ENCODE data around the gene POLE.

POLE gene

DNA sequence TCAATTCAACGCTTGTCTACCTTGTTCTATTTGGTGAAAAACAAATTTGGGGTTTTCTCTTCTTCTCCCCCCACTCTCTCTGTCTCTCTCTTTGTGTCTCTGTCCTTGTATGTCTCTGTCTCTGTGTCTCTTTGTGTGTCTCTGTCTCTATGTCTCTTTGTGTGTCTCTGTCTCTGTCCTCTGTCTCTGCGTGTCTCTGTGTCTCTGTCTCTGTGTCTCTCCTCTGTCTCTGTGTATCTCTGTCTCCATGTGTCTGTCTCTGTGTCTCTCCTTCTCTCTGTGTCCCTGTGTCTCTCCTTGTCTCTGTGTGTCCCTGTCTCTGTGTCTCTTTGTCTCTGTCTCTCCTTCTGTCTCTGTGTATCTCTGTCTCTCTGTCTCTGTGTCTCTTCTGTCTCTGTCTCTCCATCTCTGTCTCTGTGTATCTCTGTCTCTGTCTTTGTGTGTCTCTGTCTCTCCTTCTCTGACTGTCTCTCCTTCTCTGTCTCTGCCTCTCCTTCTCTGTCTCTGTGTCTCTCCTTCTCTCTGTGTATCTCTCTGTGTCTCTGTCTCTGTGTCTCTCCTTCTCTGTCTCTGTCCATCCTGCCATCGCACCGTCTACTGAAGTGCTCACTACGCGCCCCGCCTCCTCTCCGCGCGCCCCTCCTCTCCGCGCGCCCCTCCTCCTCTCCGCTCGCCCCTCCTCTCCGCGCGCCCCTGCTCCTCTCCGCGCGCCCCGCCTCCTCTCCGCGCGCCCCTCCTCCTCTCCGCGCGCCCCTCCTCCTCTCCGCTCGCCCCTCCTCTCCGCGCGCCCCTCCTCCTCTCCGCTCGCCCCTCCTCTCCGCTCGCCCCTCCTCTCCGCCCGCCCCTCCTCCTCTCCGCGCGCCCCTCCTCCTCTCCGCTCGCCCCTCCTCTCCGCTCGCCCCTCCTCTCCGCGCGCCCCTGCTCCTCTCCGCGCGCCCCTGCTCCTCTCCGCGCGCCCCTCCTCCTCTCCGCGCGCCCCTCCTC is 89.5 kb downstream of the POLE start:
- Histone ChIP-seq H3K9me3 (ENCODE audit: control insufficient read depth, insufficient read depth, low read depth, low read length) (no peaks in the 10 kb centered on the region), H3K27ac (ENCODE audit: extremely low read depth, low read depth, low read length) (no peak overlapping the region), H3K36me3 (ENCODE audit: control insufficient read depth in 2 of 2, insufficient read depth in 1 of 2, low read length in 2 of 2) (no peaks in the 10 kb centered on the region), H3K4me1 (ENCODE audit: control insufficient read depth, insufficient read depth, low read length) (0 out of 2 replicates have a peak, but pooled peaks cover 3% of the 10 kb centered on the region), H3K4me3 (ENCODE audit: low read depth, low read length) (peak overlapping the region; percentile 44)
- POLR2A ChIA-PET, result no interaction called here
- CTCF ChIA-PET, result interaction anchor here (0.6 to 2.1 kb wide), 3 partner anchors 35 to 183 kb away, joined by 3 to 9 read pairs (median 7); no protein-coding TSS in a partner anchor
- TF ChIP-seq ZNF549 (tag by site-specific recombination; IDR thresholded peaks at IDR 0.05), result no peak
- TF ChIP-seq ZNF221 (tag by site-specific recombination; IDR thresholded peaks at IDR 0.05; ENCODE audit: borderline replicate concordance), result no peak
- TF ChIP-seq KLF9 (tag by site-specific recombination; IDR thresholded peaks at IDR 0.05; ENCODE audit: low read depth), result peak; percentile 45
- TF ChIP-seq ZNF548 (tag by site-specific recombination; IDR thresholded peaks at IDR 0.05), result peak; percentile 30; the same call in 1 of the 2 replicates
- TF ChIP-seq YY2 (tag by site-specific recombination; IDR thresholded peaks at IDR 0.05), result peak; percentile 56; the same call in 1 of the 2 replicates
- TF ChIP-seq ZNF335 (tag by site-specific recombination; conservative IDR thresholded peaks at IDR 0.05), result peak; percentile 47; the same call in 1 of the 2 replicates
- TF ChIP-seq ZNF23 (tag by site-specific recombination; IDR thresholded peaks at IDR 0.05; ENCODE audit: borderline replicate concordance), result no peak
- TF ChIP-seq ZNF394 (tag by site-specific recombination; IDR thresholded peaks at IDR 0.05; ENCODE audit: borderline replicate concordance), result no peak
- peak; percentile 65; the same call in 1 of the 2 replicates for TF ChIP-seq ZNF266 (tag by site-specific recombination; IDR thresholded peaks at IDR 0.05; ENCODE audit: low read depth)
- no peak for TF ChIP-seq IKZF3 (tag by site-specific recombination; IDR thresholded peaks at IDR 0.05)
- peak; percentile 96 for TF ChIP-seq ZNF311 (tag by site-specific recombination; IDR thresholded peaks at IDR 0.05; ENCODE audit: borderline replicate concordance)
- TF ChIP-seq, protein P1, sequence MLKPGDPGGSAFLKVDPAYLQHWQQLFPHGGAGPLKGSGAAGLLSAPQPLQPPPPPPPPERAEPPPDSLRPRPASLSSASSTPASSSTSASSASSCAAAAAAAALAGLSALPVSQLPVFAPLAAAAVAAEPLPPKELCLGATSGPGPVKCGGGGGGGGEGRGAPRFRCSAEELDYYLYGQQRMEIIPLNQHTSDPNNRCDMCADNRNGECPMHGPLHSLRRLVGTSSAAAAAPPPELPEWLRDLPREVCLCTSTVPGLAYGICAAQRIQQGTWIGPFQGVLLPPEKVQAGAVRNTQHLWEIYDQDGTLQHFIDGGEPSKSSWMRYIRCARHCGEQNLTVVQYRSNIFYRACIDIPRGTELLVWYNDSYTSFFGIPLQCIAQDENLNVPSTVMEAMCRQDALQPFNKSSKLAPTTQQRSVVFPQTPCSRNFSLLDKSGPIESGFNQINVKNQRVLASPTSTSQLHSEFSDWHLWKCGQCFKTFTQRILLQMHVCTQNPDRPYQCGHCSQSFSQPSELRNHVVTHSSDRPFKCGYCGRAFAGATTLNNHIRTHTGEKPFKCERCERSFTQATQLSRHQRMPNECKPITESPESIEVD (tag by site-specific recombination; IDR thresholded peaks at IDR 0.05), result no peak
- no peak for TF ChIP-seq TRIM28 (IDR thresholded peaks at IDR 0.05; ENCODE audit: borderline replicate concordance, low read length)
- peak; percentile 30; the same call in 1 of the 2 replicates for TF ChIP-seq ZFHX2 (tag by site-specific recombination; conservative IDR thresholded peaks at IDR 0.05)
- peak; percentile 67; the same call in 1 of the 2 replicates for TF ChIP-seq ZNF169 (tag by site-specific recombination; IDR thresholded peaks at IDR 0.05)
- peak; percentile 47; the same call in 1 of the 2 replicates for TF ChIP-seq ZNF146 (tag by site-specific recombination; IDR thresholded peaks at IDR 0.05)
- TF ChIP-seq, protein P2, sequence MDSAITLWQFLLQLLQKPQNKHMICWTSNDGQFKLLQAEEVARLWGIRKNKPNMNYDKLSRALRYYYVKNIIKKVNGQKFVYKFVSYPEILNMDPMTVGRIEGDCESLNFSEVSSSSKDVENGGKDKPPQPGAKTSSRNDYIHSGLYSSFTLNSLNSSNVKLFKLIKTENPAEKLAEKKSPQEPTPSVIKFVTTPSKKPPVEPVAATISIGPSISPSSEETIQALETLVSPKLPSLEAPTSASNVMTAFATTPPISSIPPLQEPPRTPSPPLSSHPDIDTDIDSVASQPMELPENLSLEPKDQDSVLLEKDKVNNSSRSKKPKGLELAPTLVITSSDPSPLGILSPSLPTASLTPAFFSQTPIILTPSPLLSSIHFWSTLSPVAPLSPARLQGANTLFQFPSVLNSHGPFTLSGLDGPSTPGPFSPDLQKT (IDR thresholded peaks at IDR 0.05; ENCODE audit: borderline replicate concordance, low read depth, low read length), result no peak
- TF ChIP-seq ZNF157 (tag by site-specific recombination; IDR thresholded peaks at IDR 0.05), result peak; percentile 61; the same call in 1 of the 2 replicates
- TF ChIP-seq SP7 (tag by site-specific recombination; IDR thresholded peaks at IDR 0.05), result peak; percentile 62
- TF ChIP-seq ZNF48 (tag by site-specific recombination; IDR thresholded peaks at IDR 0.05), result peak; percentile 100
- peak; percentile 75 for TF ChIP-seq ZNF324 (tag by site-specific recombination; IDR thresholded peaks at IDR 0.05)
- TF ChIP-seq ZNF391 (tag by site-specific recombination; IDR thresholded peaks at IDR 0.05; ENCODE audit: borderline replicate concordance, low read depth), result peak; percentile 80; the same call in 1 of the 2 replicates
- peak; percentile 98 for TF ChIP-seq ZBTB7A (tag by site-specific recombination; IDR thresholded peaks at IDR 0.05; ENCODE audit: low read depth)
- TF ChIP-seq ZNF350 (tag by site-specific recombination; IDR thresholded peaks at IDR 0.05), result no peak
- peak; percentile 58; the same call in 1 of the 2 replicates for TF ChIP-seq ZFP69B (tag by site-specific recombination; IDR thresholded peaks at IDR 0.05)
- no peak; the same call in 1 of the 2 replicates for TF ChIP-seq ZNF544 (tag by site-specific recombination; IDR thresholded peaks at IDR 0.05)
- TF ChIP-seq ZNF184 (tag by site-specific recombination; IDR thresholded peaks at IDR 0.05), result no peak
- TF ChIP-seq, protein P3, sequence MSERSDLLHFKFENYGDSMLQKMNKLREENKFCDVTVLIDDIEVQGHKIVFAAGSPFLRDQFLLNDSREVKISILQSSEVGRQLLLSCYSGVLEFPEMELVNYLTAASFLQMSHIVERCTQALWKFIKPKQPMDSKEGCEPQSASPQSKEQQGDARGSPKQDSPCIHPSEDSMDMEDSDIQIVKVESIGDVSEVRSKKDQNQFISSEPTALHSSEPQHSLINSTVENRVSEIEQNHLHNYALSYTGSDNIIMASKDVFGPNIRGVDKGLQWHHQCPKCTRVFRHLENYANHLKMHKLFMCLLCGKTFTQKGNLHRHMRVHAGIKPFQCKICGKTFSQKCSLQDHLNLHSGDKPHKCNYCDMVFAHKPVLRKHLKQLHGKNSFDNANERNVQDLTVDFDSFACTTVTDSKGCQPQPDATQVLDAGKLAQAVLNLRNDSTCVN (tag by site-specific recombination; optimal IDR thresholded peaks at IDR 0.05), result peak; percentile 67
- no peak for TF ChIP-seq ZBTB8A (tag by site-specific recombination; IDR thresholded peaks at IDR 0.05)
- peak; percentile 59; the same call in 1 of the 2 replicates for TF ChIP-seq ZNF791 (tag by site-specific recombination; IDR thresholded peaks at IDR 0.05)
- no peak for TF ChIP-seq ZNF16 (tag by site-specific recombination; IDR thresholded peaks at IDR 0.05; ENCODE audit: low read depth)
- TF ChIP-seq, protein P4, sequence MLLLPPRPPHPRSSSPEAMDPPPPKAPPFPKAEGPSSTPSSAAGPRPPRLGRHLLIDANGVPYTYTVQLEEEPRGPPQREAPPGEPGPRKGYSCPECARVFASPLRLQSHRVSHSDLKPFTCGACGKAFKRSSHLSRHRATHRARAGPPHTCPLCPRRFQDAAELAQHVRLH (tag by site-specific recombination; IDR thresholded peaks at IDR 0.05), result peak; percentile 71; the same call in 1 of the 2 replicates

Data from HEK293 (cell line).